Prostate gland (tissue), 2 donors: ENCODE results near the gene SULT1B1.

Experiments used
- CTCF ChIP-seq, 4 experiments: fragments of 200-600 bp in 2 of 4; fragments of 450-650 bp in 2 of 4; sonication (generic) in 2 of 4; IDR thresholded peaks; 1 replicate in 3 of 4; 2 replicates in 1 of 4; pipeline ENCODE4 v1.5.1; 2016 to 2019; ENCODE audit warnings: antibody characterized with exemption in 4 of 4, mild to moderate bottlenecking in 2 of 4, moderate library complexity in 2 of 4
- POLR2A ChIP-seq: fragments of 450-650 bp; IDR thresholded peaks from one replicate; pipeline ENCODE4 v1.6.1; 2016; ENCODE audit warnings: antibody characterized with exemption, mild to moderate bottlenecking
- POLR2AphosphoS5 ChIP-seq: sonication (generic); formaldehyde crosslinking; IDR thresholded peaks from one replicate; pipeline ENCODE4 v1.6.1; 2017; ENCODE audit warnings: antibody characterized with exemption

- no peak for TF ChIP-seq CTCF (IDR thresholded peaks at IDR 0.05)
- no peak for TF ChIP-seq POLR2AphosphoS5
- no peak for TF ChIP-seq POLR2A
Observed at GRCh38 chr4:69716654-69717053, 43.8 kb downstream of the SULT1B1 start.
